Stimulated activated CD8-positive, alpha-beta memory T cell treated with anti-CD3 and anti-CD28 coated beads, Interleukin-12 subunit alpha, Interleukin-12 subunit beta, amount 100 ng/mL, for 4 hours (primary cell): ENCODE measurements around the gene ZNF263.

Experiments
- DNase-seq: peaks from one replicate; pipeline ENCODE4 v3.0.0-alpha.2; 2020; ENCODE audit warnings: low read depth

ZNF263 gene

DNA sequence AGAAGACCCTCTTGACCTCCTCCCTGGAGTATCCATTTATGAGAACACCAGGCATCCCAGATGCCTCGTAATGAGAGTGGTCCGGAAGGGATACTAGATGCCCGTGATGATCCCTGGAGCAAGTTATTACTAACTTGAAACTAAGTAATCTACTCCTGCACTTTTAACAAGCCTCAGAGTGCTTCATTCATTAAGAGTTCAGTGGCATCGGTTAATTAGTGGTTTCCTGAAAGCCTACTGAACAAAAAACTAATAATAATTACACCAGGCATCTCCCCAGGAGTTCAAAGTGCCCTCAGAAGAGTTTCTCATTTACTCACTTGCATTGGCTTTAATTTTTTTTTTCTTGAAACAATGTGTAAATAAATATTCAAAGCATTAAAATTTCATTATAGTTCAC is 44.2 kb downstream of the ZNF263 start:
- DNase-seq: no peak

DNA sequence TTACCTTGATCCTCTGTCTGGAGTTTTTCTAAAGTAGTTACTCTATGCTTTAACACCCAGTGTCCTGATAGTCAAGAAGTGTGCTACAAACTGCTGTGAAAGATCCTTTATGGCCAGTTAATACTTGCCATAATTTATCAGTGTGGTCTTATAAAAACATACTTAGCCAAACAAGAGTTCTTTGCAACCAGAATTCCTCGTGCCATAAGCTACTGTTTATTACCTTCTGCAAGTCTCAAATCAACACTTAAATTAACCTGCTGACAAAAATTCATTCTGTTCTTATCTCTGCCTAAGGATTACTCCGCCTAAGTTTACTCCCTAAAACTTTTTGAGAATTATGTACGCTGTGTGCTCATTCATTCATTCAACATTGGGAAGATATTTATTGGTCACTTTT is 44.8 kb downstream of the ZNF263 start:
- no peak for DNase-seq

DNA sequence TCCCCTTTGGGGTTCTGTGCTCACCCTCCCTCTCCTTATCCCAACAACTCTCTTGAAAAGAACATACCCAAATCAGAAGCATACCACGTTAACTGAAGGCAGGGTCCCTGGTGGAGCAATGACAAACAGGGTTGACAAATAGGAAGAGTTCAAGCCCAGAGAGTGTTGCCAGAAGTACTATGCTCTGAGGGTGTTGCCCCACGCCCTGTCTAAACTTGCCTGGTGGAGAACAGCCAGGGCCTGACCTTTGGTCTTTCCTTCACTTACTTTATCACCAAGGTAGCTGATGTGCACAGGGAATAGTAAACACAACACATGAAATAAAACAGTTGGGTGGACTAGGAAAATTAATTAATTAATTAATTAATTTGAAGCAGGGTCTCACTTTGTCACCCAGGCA is 45.4 kb downstream of the ZNF263 start:
- no peak for DNase-seq
